Skin of body (tissue), 2 donors: ENCODE results near the gene SDF2. TPM values are rescaled to one million over a fixed set of nuclear protein-coding genes. Genes with fewer than 3 reads are reported as not detected.
"Not testable (repeated sequence)": the region's sequence is repeated elsewhere in the genome, so short reads cannot be mapped to it uniquely, and the experiment has no call there.

ENCODE experiments used
- DNase-seq: peaks from one replicate; lab custom pipeline; 2025; lab: John Stamatoyannopoulos, UW
- total RNA-seq: library from RNA; depleted of rRNA; stranded (reverse); fragments of >200 nt; gene quantifications from one replicate; pipeline ENCODE4 v1.2.3, GENCODE V29; 2014

Gene SDF2
- total RNA-seq, 1 donor from 2014 or later: 35.2 TPM

GRCh38 chr17:28634206-28634865, 27.4 kb downstream of the SDF2 start:
- DNase-seq: no peak

GRCh38 chr17:28626818-28627217, 34.9 kb downstream of the SDF2 start:
- DNase-seq: no peak

GRCh38 chr17:28624148-28624547, 37.6 kb downstream of the SDF2 start:
- DNase-seq: no peak

DNA sequence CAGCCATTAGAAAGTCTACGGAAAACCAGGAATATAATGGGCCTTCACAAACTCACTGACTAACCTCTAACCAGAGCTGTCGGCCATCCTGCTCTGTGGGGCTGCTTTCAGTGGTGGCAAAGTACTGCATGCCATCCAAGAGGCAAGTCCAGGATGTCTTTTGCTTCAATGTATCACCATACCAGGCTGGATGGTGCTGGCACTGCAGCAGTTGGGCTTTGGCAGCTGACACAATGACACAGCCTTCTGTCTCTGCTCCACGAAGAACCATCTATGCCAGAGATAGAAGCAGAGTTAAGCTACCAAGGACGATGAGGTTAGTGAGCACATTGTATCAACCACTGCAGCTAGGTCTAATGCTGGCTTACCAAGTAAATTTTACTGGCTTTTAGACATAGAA, 38.0 kb downstream of the SDF2 start:
- no peak for DNase-seq

DNA sequence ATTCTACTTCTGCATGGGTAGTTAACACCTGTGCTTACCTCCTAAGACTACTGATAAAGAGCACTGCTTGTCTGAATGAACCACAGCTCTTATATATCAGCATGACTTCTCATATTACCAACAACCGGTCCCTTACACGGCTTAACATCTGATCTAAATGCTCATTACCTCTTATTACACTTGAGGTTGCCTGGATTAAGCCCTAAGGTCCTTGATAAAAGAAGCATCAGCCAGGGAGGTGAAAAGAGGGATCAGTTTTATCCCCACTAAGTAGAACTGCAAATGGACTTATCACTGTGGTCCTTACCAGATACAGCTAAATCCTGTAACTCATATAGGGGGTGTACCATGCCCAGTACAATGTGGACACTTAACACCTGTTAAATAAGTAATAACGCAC, 39.5 kb downstream of the SDF2 start:
- DNase-seq: no peak

DNA sequence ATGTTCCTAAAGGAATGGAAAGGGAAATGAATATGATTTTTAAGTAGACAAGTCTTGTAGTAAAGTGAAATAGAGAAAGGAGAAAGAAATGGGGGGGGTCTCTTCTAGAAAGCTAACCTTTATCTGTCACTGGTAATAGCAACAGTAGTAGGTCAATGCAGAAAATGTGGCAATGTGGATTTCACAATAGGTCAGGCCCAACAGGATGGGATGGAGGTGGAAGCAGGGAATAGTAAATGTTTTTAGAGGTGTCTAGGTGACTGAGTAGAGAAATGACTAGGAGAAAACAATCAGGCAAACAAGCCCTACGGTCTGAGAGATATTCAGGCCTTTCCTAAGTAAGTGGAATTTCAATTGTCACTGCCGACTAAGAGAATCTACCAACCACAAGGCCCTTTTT, 41.7 kb downstream of the SDF2 start:
- no peak for DNase-seq

DNA sequence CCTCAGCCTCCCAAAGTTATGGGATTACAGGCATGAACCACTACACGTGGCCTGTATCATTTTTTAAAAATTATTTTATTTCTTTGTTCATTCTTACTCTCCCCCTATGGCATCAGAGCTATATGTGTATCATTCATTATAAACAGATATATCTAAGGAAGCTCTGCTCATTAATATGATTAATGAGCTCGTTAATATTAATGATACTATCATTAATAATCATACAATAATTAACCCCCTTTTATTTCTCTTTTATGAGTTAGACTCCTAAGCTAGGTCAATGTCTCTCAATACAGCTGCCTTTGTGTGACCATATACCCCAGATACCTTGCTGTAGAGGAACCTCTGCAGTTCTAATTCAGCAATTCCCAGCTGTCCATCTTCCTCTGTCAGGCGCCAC, 43.2 kb downstream of the SDF2 start:
- DNase-seq: no peak

- DNase-seq: no peak
These were observed 45.4 kb downstream of the SDF2 start for GRCh38 chr17:28616281-28616680.

DNA sequence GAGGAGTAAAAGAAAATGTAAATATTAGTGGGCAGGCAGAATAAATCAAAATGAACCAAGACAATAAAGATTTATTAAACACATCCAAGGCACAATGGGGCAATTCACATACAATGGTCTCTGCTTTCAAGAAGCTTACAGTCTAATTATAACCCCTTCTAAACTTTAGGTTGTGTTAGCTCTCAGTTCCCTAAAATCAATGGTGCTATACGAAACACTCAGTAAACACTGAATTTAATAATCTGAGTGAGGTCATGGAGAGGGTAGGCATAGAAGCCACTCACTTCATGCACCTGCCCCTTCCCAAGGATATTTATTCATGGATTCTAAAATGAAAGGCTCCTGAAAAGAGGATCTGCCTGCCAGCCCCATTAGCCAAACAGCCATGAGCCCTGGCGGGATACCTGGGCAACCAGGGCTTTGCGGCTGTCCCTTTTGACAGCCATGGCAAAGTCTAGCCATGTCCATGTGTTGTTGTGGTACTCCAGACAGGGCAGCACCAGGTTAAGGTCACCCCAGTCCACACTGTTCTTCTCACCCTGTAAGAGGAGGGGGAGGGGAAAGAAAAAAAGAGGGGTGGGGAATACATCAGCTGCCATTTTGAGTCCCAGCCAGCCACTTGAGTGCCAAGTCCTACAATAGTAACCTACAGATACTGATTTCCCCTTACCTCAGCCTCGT, 46.3 kb downstream of the SDF2 start:
- no peak for DNase-seq

DNA sequence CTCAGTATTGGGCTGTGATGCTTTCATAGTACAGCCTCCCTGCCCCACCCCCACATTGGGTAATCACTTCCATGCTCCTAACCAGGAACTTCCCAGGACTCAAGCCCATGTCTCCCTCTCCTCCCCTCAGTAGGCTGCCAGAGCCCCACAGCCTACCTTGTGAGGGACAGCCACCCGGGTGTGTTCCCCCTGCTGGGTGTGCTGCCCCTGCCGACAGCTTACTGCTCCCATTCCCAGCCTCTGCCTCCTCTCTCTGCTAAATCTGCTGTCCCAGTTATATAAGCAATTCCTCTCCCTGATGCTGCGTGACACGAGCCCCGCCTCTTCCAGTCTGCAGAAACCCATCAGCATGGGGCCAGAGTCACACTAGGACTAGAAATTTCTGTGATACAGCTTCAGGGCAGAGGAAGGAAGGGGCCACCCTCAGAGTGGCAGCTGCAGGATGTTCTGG, 47.8 kb downstream of the SDF2 start, which contains the start of gene RSKR:
Gene RSKR, minus strand, starts transcription at position 255 of the 451 bp plus-strand sequence. Its CDS starts 24 bp downstream, at position 231.
- DNase-seq: no peak

- no peak for DNase-seq
These were observed 48.5 kb downstream of the SDF2 start for GRCh38 chr17:28612936-28613872.

GRCh38 chr17:28612531-28612930, 49.2 kb downstream of the SDF2 start:
- no peak for DNase-seq

DNA sequence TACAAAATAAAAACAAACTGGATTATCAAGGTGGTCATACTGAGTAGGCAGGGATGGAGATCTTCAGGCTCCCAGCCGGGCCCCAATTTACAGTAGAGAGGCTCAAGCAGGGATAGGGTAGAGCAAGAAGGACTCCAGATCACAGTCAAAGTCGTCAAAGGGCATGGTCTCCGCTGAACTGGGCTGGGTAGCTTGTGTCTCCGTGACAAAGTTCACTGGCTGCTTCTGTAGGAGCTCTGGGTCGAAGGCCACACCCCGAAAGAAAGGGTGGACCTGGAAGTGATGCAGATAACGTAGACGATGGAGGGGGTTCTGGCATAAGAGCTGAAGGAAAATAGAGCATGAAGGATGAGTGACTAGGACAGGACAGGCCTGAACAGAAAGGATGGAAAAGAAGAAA, 51.3 kb downstream of the SDF2 start:
- no peak for DNase-seq

- not testable (repeated sequence) for DNase-seq
These were observed 57.7 kb downstream of the SDF2 start for GRCh38 chr17:28604031-28604430.

- DNase-seq: peak; percentile 64
These were observed 62.2 kb downstream of the SDF2 start for GRCh38 chr17:28599311-28600184.

DNA sequence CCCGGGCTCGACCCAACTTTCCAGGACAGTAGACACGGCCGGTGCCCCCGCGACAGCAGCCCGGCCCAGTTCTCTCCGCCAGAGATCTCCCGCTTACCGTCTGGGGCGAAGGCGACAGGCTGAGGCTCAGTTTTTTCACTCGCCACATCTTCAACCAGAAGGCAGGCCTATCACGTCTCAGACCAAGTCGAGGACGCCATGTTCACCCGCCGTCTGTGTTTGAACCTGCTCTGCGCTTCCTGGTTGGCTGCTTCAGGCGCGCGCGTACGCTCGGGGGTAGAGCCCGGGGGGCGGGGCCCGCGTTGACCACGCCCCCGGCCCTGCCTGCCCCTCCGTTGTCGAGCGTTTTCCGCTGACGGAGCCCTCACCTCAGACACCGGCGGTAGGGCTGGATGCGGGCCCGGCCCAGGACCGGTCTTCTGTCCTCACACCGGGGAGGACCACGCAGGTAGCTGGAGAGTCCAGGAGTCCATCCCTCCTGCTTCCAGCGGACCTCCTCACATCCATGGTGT, 62.9 kb downstream of the SDF2 start, which contains the start of gene SPAG5:
Gene SPAG5, minus strand, starts transcription at position 227 of the 512 bp plus-strand sequence. Its CDS starts 79 bp downstream, at position 148.
- peak; percentile 88 for DNase-seq

DNA sequence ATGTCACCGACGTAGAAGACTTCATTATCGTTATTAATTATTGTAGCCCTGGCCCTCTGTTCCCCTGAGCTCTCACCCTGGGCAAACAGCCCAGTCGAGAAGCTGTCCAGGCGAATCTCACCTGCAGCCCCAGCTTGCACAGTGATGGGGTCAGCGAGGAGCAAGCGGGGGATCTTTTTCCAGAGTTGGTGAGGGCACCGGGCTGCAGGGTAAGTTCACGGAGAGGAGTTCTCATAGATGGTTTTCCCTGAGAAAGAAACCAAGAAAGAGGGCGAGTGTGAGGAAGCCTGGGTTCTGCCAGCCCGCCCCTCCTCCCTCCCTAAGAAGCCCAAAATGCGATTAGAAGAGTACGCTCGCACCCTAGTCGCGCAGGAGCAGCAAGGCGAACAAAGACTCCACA, 63.3 kb downstream of the SDF2 start:
- no peak for DNase-seq
